Measurements from ENCODE around the gene DGKI.

The DGKI gene

GRCh38 chr7:137590756-137591305 lies 255.9 kb downstream of the DGKI start:
- no peak for DNase-seq

GRCh38 chr7:137590071-137590755 lies 256.6 kb downstream of the DGKI start:
- no peak for DNase-seq

- DNase-seq, result no peak
Observed at GRCh38 chr7:137587326-137587725, 259.4 kb downstream of the DGKI start.

- DNase-seq, result no peak
Observed at GRCh38 chr7:137585591-137585990, 261.2 kb downstream of the DGKI start.

GRCh38 chr7:137583172-137583571 lies 263.6 kb downstream of the DGKI start:
- DNase-seq, result no peak

- no peak for DNase-seq
Observed at GRCh38 chr7:137579913-137580640, 266.7 kb downstream of the DGKI start.

GRCh38 chr7:137578541-137578940 lies 268.2 kb downstream of the DGKI start:
- no peak for DNase-seq

- no peak for DNase-seq
Observed at GRCh38 chr7:137577184-137577583, 269.6 kb downstream of the DGKI start.

- no peak for DNase-seq
Observed at GRCh38 chr7:137576481-137576880, 270.3 kb downstream of the DGKI start.

- no peak for DNase-seq
Observed at GRCh38 chr7:137574812-137575211, 272.0 kb downstream of the DGKI start.

GRCh38 chr7:137572056-137572784 lies 274.6 kb downstream of the DGKI start:
- DNase-seq, result no peak

- no peak for DNase-seq
Observed at GRCh38 chr7:137564677-137565076, 282.1 kb downstream of the DGKI start.

GRCh38 chr7:137563981-137564380 lies 282.8 kb downstream of the DGKI start:
- no peak for DNase-seq

GRCh38 chr7:137547485-137547884 lies 299.3 kb downstream of the DGKI start:
- DNase-seq, result no peak

GRCh38 chr7:137546671-137547070 lies 300.1 kb downstream of the DGKI start:
- DNase-seq, result no peak

- DNase-seq, result no peak
Observed at GRCh38 chr7:137546009-137546408, 300.8 kb downstream of the DGKI start.

- no peak for DNase-seq
Observed at GRCh38 chr7:137545059-137545716, 301.6 kb downstream of the DGKI start.

GRCh38 chr7:137544453-137545058 lies 302.2 kb downstream of the DGKI start:
- no peak for DNase-seq

GRCh38 chr7:137539111-137539715 lies 307.6 kb downstream of the DGKI start:
- DNase-seq, result no peak

GRCh38 chr7:137538361-137538762 lies 308.4 kb downstream of the DGKI start:
- DNase-seq, result no peak

- DNase-seq, result no peak
Observed at GRCh38 chr7:137535579-137535978, 311.2 kb downstream of the DGKI start.

GRCh38 chr7:137531671-137532070 lies 315.1 kb downstream of the DGKI start:
- DNase-seq, result no peak
